Measurements from ENCODE around the gene RALGAPB. TPM values are rescaled to one million over a fixed set of nuclear protein-coding genes. Genes with fewer than 3 reads are reported as not detected.

RALGAPB gene
- total RNA-seq, 1 donor: 45.8 TPM

DNA sequence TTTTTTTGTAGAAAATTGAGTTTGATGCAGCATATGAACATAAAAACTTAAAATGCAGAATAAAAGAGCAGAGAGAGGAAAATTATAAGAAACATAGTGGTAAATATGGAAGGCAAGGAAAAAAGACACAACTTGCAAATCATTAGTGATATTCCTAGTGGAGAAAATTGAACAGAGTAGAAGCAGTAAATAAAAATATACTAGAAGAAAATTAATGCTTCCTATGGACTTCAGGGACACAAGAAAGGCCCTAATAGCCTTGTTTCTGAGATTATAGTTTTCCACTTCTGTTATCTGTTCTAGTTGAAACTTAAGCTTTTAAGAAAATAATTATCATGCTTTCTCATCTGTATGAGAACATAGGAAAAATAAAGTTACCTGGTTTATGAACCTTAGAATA is 82.8 kb downstream of the RALGAPB start:
- TF ChIP-seq, protein P1, sequence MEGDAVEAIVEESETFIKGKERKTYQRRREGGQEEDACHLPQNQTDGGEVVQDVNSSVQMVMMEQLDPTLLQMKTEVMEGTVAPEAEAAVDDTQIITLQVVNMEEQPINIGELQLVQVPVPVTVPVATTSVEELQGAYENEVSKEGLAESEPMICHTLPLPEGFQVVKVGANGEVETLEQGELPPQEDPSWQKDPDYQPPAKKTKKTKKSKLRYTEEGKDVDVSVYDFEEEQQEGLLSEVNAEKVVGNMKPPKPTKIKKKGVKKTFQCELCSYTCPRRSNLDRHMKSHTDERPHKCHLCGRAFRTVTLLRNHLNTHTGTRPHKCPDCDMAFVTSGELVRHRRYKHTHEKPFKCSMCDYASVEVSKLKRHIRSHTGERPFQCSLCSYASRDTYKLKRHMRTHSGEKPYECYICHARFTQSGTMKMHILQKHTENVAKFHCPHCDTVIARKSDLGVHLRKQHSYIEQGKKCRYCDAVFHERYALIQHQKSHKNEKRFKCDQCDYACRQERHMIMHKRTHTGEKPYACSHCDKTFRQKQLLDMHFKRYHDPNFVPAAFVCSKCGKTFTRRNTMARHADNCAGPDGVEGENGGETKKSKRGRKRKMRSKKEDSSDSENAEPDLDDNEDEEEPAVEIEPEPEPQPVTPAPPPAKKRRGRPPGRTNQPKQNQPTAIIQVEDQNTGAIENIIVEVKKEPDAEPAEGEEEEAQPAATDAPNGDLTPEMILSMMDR (IDR thresholded peaks at IDR 0.05; ENCODE audit: insufficient read depth, low read depth, low read length): no peak
- no peak overlapping the region for H3K4me3 ChIP-seq (ENCODE audit: low read depth, low read length)
- DNase-seq (ENCODE audit: low read depth): no peak

DNA sequence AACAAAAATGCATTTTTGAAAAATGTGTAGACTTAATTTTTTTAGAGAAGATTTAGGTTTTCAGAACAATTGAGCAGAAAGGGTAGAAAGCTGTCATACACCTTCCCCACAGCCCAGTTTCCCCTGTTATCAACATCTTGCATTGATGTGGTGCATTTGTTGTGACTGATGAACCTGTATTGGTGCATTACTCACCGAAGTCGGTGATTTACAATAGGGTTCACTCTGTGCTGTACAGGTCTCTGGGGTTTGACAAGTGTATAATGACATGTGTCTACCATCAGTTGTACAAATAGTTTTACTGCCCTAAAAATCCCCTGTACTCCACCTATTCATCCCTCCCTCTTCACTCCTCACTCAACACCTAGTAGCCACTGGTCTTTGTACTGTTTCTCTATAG is 84.5 kb downstream of the RALGAPB start:
- DNase-seq (ENCODE audit: low read depth): no peak
- TF ChIP-seq, protein P1 (IDR thresholded peaks at IDR 0.05; ENCODE audit: insufficient read depth, low read depth, low read length): no peak
- H3K4me3 ChIP-seq (ENCODE audit: low read depth, low read length): no peak overlapping the region

DNA sequence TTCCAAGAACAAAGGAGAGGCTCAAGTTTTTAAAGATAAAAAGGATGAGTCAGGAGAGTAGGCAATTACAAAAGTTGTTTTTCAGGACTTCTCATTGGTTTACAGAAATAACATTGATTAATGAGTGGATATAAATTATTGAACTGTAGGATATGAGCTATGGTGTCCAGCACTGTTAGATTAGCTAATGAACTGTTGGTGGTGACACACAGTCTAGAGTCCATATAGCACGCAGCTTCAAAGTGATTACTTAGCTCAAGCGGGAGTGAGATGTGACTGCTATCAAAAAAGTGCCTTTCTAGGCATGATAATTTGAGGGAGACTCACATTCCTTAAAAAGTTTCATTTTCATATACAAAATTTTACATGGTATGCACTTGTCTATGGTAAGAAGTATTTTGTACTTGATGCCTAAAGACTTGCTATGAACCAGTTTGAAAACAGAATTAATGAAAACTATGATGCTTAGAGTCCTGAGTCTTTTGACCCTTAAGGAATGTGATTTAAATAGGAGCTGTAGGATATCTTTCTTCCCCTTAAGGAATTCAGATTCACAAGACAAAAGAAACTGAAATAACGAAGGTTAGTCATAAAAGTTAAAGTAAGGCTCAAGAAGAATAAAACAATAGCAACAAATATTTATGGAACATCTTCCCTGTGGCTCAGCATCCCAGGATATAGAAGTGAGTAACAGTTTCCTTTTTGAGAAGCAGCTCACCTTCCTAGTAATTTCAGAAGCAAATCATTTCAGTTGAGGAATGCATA is 86.1 kb downstream of the RALGAPB start:
- TF ChIP-seq, protein P1 (IDR thresholded peaks at IDR 0.05; ENCODE audit: insufficient read depth, low read depth, low read length): no peak
- no peak overlapping the region for H3K4me3 ChIP-seq (ENCODE audit: low read depth, low read length)
- DNase-seq (ENCODE audit: low read depth): no peak

DNA sequence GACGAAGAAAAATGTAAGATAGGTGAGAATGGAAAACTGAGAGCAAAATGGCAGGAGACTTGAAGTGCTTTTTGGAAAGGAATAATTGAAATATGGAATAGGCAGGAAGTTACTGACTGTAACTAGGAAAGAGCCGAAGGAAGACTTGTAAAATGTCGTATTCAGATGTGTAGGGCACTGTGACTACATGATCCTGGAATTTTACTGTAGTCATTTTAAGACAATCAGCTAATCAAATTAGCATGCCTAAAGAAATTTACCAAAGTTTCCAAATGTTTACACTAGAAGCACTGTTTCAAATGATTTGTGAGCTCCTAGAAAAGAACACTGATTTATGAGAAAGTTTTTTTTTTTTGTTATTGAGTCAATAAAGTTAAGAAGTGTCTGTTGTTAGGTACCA is 87.1 kb downstream of the RALGAPB start:
- H3K4me3 ChIP-seq (ENCODE audit: low read depth, low read length): no peak overlapping the region
- TF ChIP-seq, protein P1 (IDR thresholded peaks at IDR 0.05; ENCODE audit: insufficient read depth, low read depth, low read length): no peak
- DNase-seq (ENCODE audit: low read depth): no peak

DNA sequence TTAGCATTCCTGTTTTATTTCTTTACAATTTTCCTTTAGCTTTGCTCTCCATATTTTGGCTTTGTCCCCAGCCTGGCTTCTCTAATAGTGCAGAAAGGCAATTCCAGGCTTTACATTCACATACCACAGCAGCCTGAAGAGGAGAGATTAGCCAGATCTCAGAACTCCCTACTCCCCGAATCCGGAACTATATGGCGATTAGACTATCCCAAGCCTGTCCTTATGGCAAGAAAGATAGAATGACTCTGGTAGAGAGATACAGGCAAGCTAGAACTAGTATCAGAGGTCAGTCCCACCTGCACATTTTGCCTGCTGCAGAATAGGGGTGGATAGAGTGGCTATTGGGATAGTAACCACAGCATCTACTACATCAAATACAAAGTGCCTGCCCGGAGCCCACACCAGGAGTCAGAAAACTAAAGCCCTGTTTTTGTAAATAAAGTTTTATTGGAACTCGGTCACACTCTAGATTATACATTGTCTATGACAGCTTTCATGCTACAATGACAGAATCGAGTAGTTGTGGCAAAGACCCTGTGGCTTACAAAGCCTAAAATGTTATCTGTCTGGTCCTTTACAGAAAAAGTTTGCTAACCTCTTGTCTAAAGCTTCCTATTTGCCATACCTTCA is 91.3 kb downstream of the RALGAPB start:
- no peak overlapping the region for H3K4me3 ChIP-seq (ENCODE audit: low read depth, low read length)
- no peak for DNase-seq (ENCODE audit: low read depth)
- TF ChIP-seq, protein P1 (IDR thresholded peaks at IDR 0.05; ENCODE audit: insufficient read depth, low read depth, low read length): no peak

DNA sequence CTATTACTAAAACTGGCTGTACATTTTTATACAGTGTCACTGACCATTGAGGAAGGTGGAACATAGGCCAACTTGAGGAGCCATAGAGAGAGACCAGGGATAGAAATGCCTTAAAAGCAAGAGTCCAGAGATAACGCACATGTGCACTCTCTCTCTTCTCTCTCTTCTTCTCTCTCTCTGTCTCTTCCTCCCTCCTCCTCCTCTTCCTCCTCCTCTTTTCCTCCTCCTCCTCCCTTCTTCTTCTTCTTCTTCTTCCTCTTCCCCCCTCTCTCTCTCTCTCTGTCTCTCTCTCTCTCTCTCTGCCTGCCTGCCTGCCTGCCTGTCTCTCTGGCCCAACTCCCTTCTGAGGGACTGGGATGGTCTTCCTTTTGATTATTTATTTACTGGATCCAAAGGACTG is 92.0 kb downstream of the RALGAPB start:
- H3K4me3 ChIP-seq (ENCODE audit: low read depth, low read length): no peak overlapping the region
- TF ChIP-seq, protein P1 (IDR thresholded peaks at IDR 0.05; ENCODE audit: insufficient read depth, low read depth, low read length): no peak
- no peak for DNase-seq (ENCODE audit: low read depth)
